GM20431 (cell line): ENCODE results near the gene CLMP.

Source experiments
- in situ Hi-C: fragments of 300-500 bp; cut with MseI, MboI; formaldehyde crosslinking; loops from one replicate; pipeline ENCODE4 v1.15.0; 2020; ENCODE audit warnings: low sequenced_read_pairs; ENCODE audit not compliant: unreplicated experiment

Gene CLMP

GRCh38 chr11:123047266-123047946 is 147.6 kb downstream of the CLMP start:
- in situ Hi-C loops = no loop called here

- in situ Hi-C loops = no loop called here
These were observed 148.4 kb downstream of the CLMP start for GRCh38 chr11:123046473-123047259.

GRCh38 chr11:123045101-123045500 is 149.9 kb downstream of the CLMP start:
- in situ Hi-C loops = no loop called here

- in situ Hi-C loops = no loop called here
These were observed 153.9 kb downstream of the CLMP start for GRCh38 chr11:123041185-123041584.

GRCh38 chr11:123040111-123040432 is 155.0 kb downstream of the CLMP start:
- in situ Hi-C loops = no loop called here

GRCh38 chr11:123035831-123036230 is 159.2 kb downstream of the CLMP start:
- in situ Hi-C loops = no loop called here

- in situ Hi-C loops = no loop called here
These were observed 160.5 kb downstream of the CLMP start for GRCh38 chr11:123034597-123034996.

GRCh38 chr11:123033895-123034294 is 161.2 kb downstream of the CLMP start:
- in situ Hi-C loops = no loop called here

GRCh38 chr11:123030517-123030916 is 164.5 kb downstream of the CLMP start:
- in situ Hi-C loops = no loop called here

- in situ Hi-C loops = no loop called here
These were observed 174.1 kb downstream of the CLMP start for GRCh38 chr11:123020968-123021367.
